Gastroesophageal sphincter (tissue), 4 donors: Measurements from ENCODE around the gene MLLT10. TPM values are rescaled to one million over a fixed set of nuclear protein-coding genes. Genes with fewer than 3 reads are reported as not detected.

Source experiments
- ATAC-seq: fragments of 150-250 bp; one replicate; pipeline ENCODE4 v1.9.1; 2016; ENCODE audit warnings: mild to moderate bottlenecking, moderate library complexity
- H3K27ac ChIP-seq, 4 donors: fragments of 200-600 bp; sonication (generic) in 3 of 4; 1 replicate in 3 of 4; 2 replicates in 1 of 4; pipeline ENCODE4 v1.5.1; 2016 to 2019
- H3K27me3 ChIP-seq: fragments of 200-600 bp; sonication (generic); one replicate; pipeline ENCODE4 v1.5.1; 2019
- H3K36me3 ChIP-seq, 2 donors: fragments of 200-600 bp; sonication (generic); one replicate each; pipeline ENCODE4 v1.5.1; 2019; ENCODE audit warnings: control low read depth in 1 of 2
- H3K4me1 ChIP-seq, 3 donors: fragments of 200-600 bp; sonication (generic); 1 replicate in 2 of 3; 2 replicates in 1 of 3; pipeline ENCODE4 v1.5.1; 2016 to 2019; ENCODE audit warnings: control low read depth in 2 of 3
- H3K4me3 ChIP-seq, 2 donors: fragments of 200-600 bp; sonication (generic); one replicate each; pipeline ENCODE4 v1.5.1; 2019; ENCODE audit warnings: mild to moderate bottlenecking in 1 of 2, moderate library complexity in 1 of 2
- H3K9me3 ChIP-seq, 3 donors: fragments of 200-600 bp; sonication (generic); one replicate each; pipeline ENCODE4 v1.5.1; 2017 to 2019; ENCODE audit warnings: control low read depth in 2 of 3
- EP300 ChIP-seq: sonication (generic); formaldehyde crosslinking; IDR thresholded peaks from one replicate; pipeline ENCODE4 v1.6.1; 2017; ENCODE audit warnings: antibody characterized with exemption, mild to moderate bottlenecking
- POLR2A ChIP-seq, 2 donors: fragments of 450-650 bp; IDR thresholded peaks; one replicate each; pipeline ENCODE4 v1.6.1; 2017; ENCODE audit warnings: antibody characterized with exemption in 2 of 2, mild to moderate bottlenecking in 2 of 2, moderate library complexity in 1 of 2
- POLR2AphosphoS5 ChIP-seq: sonication (generic); formaldehyde crosslinking; IDR thresholded peaks from one replicate; pipeline ENCODE4 v1.6.1; 2017; ENCODE audit warnings: antibody characterized with exemption
- WGBS, 2 donors: methylation state at CpG; one replicate each; pipeline ENCODE4 v1.1.5; 2018; ENCODE audit warnings: low coverage in 1 of 2; 5-methylcytosine and 5-hydroxymethylcytosine counted together
- total RNA-seq, 4 donors: library from RNA; depleted of rRNA; stranded (reverse); fragments of >200 nt; gene quantifications; one replicate each; pipeline ENCODE4 v1.1.0, GENCODE V29; 2016
- TF ChIP-seq, protein P1 (sequence below), 4 experiments: fragments of 200-600 bp in 2 of 4; fragments of 450-650 bp in 2 of 4; sonication (generic) in 1 of 4; IDR thresholded peaks; one replicate each; pipeline ENCODE4 v1.5.1; 2017 to 2019; ENCODE audit warnings: antibody characterized with exemption in 4 of 4, mild to moderate bottlenecking in 2 of 4, moderate library complexity in 2 of 4

MLLT10 gene
- total RNA-seq, 4 donors from 2014 or later: 27.2 to 52.1 (median 39.0) TPM

DNA sequence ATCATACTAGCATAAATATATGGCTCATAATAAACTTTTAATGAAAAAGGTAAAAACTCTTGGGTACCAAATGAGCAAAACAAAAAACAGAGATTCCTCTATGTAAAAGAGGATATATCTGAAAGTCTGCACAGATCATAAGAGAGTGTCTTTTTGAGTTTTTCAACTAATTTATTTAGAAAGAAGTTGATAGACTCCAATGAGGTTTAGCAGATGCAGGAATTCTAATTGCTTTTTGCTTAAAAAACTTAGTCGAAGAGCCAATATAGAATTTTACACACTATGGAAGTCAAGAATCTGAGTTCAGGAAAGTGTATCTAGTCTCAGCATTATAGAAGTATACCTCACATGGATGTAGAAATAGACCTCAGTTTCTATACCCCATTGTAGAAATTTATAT lies 3.4 kb upstream of the MLLT10 start:
- no peak overlapping the region for H3K4me3 ChIP-seq
- H3K27ac ChIP-seq: peak overlapping the region in 2 of 4 donors; percentile 97 to 98
- WGBS, 2 donors: 92 to 95% methylated on average over 1 of the region's 1 CpG
- ATAC-seq: no peak
- peaks cover 0 to 44% (median 3%) of the 10 kb centered on the region in 3 donors for H3K4me1 ChIP-seq
- TF ChIP-seq, protein P1, sequence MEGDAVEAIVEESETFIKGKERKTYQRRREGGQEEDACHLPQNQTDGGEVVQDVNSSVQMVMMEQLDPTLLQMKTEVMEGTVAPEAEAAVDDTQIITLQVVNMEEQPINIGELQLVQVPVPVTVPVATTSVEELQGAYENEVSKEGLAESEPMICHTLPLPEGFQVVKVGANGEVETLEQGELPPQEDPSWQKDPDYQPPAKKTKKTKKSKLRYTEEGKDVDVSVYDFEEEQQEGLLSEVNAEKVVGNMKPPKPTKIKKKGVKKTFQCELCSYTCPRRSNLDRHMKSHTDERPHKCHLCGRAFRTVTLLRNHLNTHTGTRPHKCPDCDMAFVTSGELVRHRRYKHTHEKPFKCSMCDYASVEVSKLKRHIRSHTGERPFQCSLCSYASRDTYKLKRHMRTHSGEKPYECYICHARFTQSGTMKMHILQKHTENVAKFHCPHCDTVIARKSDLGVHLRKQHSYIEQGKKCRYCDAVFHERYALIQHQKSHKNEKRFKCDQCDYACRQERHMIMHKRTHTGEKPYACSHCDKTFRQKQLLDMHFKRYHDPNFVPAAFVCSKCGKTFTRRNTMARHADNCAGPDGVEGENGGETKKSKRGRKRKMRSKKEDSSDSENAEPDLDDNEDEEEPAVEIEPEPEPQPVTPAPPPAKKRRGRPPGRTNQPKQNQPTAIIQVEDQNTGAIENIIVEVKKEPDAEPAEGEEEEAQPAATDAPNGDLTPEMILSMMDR (IDR thresholded peaks at IDR 0.05): no peak
- H3K36me3 ChIP-seq: no peaks in the 10 kb centered on the region
- H3K9me3 ChIP-seq: no peaks in the 10 kb centered on the region
- no peaks in the 10 kb centered on the region for H3K27me3 ChIP-seq

DNA sequence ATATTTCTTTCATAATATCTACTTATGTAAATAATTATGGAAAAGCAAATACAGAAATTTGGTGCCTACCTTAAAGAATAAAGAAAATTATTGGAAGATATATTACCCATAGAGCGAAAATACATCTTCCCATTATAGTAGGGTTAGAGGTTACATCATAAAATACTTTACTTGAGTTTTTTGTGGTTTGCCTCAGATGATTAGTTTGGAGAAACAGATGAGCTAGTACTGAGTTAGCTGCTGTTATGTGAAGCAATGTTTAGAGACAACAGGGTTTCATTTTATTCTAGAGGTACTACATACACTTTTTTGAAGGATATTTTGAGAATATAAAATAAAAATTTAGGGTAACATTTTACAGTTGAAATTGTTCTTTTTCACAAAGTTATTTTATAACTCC lies 2.9 kb upstream of the MLLT10 start:
- ATAC-seq: no peak
- WGBS, 2 donors: 74 to 83% methylated on average over 1 of the region's 1 CpG
- H3K4me3 ChIP-seq: no peak overlapping the region
- no peaks in the 10 kb centered on the region for H3K27me3 ChIP-seq
- TF ChIP-seq POLR2AphosphoS5 (no peak), EP300 (no peak), POLR2A (IDR thresholded peaks at IDR 0.05) (no peak)
- TF ChIP-seq, protein P1 (IDR thresholded peaks at IDR 0.05): no peak
- H3K36me3 ChIP-seq: no peaks in the 10 kb centered on the region
- H3K9me3 ChIP-seq: no peaks in the 10 kb centered on the region
- peak overlapping the region in 2 of 4 donors; percentile 97 to 98 for H3K27ac ChIP-seq
- H3K4me1 ChIP-seq: peaks cover 2 to 49% (median 3%) of the 10 kb centered on the region in 3 donors

DNA sequence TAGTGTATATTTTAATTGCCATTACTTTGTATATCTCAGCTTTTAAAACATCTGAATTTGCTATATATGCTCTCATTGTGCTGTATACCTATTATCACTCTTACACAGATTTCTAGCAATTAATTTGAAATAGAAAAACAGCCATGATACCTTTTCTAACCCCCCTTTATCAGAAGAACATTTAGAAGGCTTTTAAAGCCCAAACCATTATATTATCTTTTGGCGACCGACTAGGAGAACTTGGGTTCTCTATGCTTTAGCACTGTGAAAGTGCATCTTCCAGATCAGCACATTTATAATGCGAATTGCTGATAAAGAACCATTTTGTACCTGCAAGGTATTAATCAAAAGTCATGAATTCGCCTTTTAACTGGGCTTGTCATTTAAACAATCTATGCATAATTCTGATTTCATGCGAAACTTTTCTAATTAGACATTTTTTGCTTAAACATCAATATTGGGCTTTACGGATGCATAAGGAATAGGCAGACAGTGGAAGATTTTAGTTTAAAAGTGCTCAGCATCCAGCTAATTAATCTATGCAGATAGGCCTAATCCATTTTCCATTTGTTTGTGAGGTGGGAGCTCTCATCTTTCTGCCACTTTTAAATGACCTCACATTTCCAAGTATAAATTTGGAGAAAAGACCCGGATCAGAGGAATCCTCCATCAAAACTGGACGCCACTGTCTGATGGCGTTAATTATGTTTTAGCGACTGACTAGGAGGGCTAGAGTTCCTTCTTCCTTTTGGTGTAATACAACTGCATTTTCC lies 1.2 kb upstream of the MLLT10 start:
- no peak for ATAC-seq
- Histone ChIP-seq H3K4me3 (peak overlapping the region; percentile 68 to 91), H3K4me1 (peaks cover 3 to 61% (median 5%) of the 10 kb centered on the region in 3 donors), H3K9me3 (no peaks in the 10 kb centered on the region), H3K27ac (peak overlapping the region; percentile 44 to 98 (median 96)), H3K27me3 (no peaks in the 10 kb centered on the region), H3K36me3 (peaks cover 0 to 12% of the 10 kb centered on the region in 2 donors)
- WGBS, 2 donors: 24 to 27% methylated on average over 10 of the region's 10 CpGs
- TF ChIP-seq POLR2AphosphoS5 (no peak), EP300 (no peak), POLR2A (IDR thresholded peaks at IDR 0.05) (no peak)
- TF ChIP-seq, protein P1 (IDR thresholded peaks at IDR 0.05): no peak

DNA sequence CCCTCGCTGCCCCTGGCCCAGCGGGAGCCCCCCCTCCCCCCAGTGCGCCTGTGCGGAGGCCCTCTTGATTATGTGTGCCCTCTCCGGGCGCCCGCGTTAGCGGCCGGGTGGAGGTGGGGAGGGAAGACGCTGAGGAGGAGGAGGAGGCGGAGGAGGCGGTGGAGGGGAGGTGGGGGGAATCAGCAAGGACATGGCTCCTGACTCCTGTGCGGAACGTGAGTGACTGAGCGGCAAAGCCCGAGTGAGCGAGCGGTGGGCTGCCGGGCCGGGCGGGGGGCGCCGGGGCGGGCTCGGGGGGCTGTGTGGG lies 201 bp downstream of the MLLT10 start:
- H3K4me1 ChIP-seq: peaks cover 3 to 61% (median 5%) of the 10 kb centered on the region in 3 donors
- TF ChIP-seq, protein P1 (IDR thresholded peaks at IDR 0.05): no peak
- TF ChIP-seq POLR2A (IDR thresholded peaks at IDR 0.05) (no peak), EP300 (no peak), POLR2AphosphoS5 (no peak)
- WGBS, 2 donors: no CpG with 5 or more reads among the region's 26 CpGs

More for the DNA sequence above, 201 bp downstream of the MLLT10 start:
- Histone ChIP-seq H3K27me3 (no peaks in the 10 kb centered on the region), H3K27ac (peak overlapping the region; percentile 70 to 98 (median 96)), H3K36me3 (peaks cover 0 to 26% of the 10 kb centered on the region in 2 donors), H3K4me3 (peak overlapping the region; percentile 68 to 91), H3K9me3 (no peaks in the 10 kb centered on the region)
- no peak for ATAC-seq
